Limb (tissue), 2 donors: ENCODE measurements around the gene DCAKD.

Experiments used
- DNase-seq, 2 donors: peaks; one replicate each; pipeline ENCODE4 v3.0.0-alpha.2; 2016; ENCODE audit errors: extremely low spot score in 2 of 2

DCAKD gene

GRCh38 chr17:45051060-45051719 is at the start of gene DCAKD:
DCAKD (minus strand) TSS chr17:45051632; CDS start chr17:45034885, 16,747 bp downstream.
- peak; percentile 94 to 95 for DNase-seq

GRCh38 chr17:45098869-45099616 is 47.6 kb upstream of the DCAKD start:
- peak; percentile 64 to 87 for DNase-seq

- DNase-seq: no peak
Measured at GRCh38 chr17:45098081-45098868, 46.8 kb upstream of the DCAKD start.

GRCh38 chr17:45096926-45097325 is 45.5 kb upstream of the DCAKD start:
- DNase-seq: no peak

- no peak for DNase-seq
Measured at GRCh38 chr17:45096141-45096540, 44.7 kb upstream of the DCAKD start.

- DNase-seq: no peak
Measured at GRCh38 chr17:45093444-45094110, 42.1 kb upstream of the DCAKD start.

- DNase-seq: no peak
Measured at GRCh38 chr17:45092911-45093430, 41.5 kb upstream of the DCAKD start.

GRCh38 chr17:45091778-45092425 is 40.5 kb upstream of the DCAKD start:
- no peak for DNase-seq

GRCh38 chr17:45090711-45091110 is 39.3 kb upstream of the DCAKD start:
- no peak for DNase-seq

GRCh38 chr17:45088741-45089140 is 37.3 kb upstream of the DCAKD start:
- no peak for DNase-seq

GRCh38 chr17:45087978-45088377 is 36.5 kb upstream of the DCAKD start:
- DNase-seq: no peak

- DNase-seq: no peak
Measured at GRCh38 chr17:45087504-45087975, 36.1 kb upstream of the DCAKD start.

- DNase-seq: no peak
Measured at GRCh38 chr17:45086865-45087503, 35.6 kb upstream of the DCAKD start.

- no peak for DNase-seq
Measured at GRCh38 chr17:45086391-45086790, 35.0 kb upstream of the DCAKD start.

- DNase-seq: no peak
Measured at GRCh38 chr17:45081047-45081703, 29.7 kb upstream of the DCAKD start.

GRCh38 chr17:45077643-45078042 is 26.2 kb upstream of the DCAKD start:
- no peak for DNase-seq

- DNase-seq: no peak
Measured at GRCh38 chr17:45073414-45074070, 22.1 kb upstream of the DCAKD start.

GRCh38 chr17:45070809-45071208 is 19.4 kb upstream of the DCAKD start:
- DNase-seq: no peak

GRCh38 chr17:45070001-45070400 is 18.6 kb upstream of the DCAKD start:
- DNase-seq: no peak
